Breast epithelium (tissue), 4 donors: ENCODE measurements around the gene HDAC3. TPM values are rescaled to one million over a fixed set of nuclear protein-coding genes. Genes with fewer than 3 reads are reported as not detected.

Experiments
- DNase-seq, 2 donors: peaks; one replicate each; pipeline ENCODE4 v3.0.0-alpha.2; 2019; ENCODE audit warnings: low spot score in 2 of 2
- H3K27ac ChIP-seq, 2 donors: fragments of 200-600 bp; sonication (generic) in 1 of 2; one replicate each; pipeline ENCODE4 v1.5.1; 2016 to 2019; ENCODE audit warnings: mild to moderate bottlenecking in 1 of 2
- H3K27me3 ChIP-seq, 2 donors: fragments of 200-600 bp; sonication (generic) in 1 of 2; one replicate each; pipeline versions ENCODE4 v1.5.1 to v1.6.0; 2017 to 2019; ENCODE audit warnings: control low read depth in 1 of 2, mild to moderate bottlenecking in 1 of 2
- H3K36me3 ChIP-seq: fragments of 200-600 bp; one replicate; pipeline ENCODE4 v1.5.1; 2019
- H3K4me1 ChIP-seq, 2 donors: fragments of 200-600 bp; sonication (generic); one replicate each; pipeline ENCODE4 v1.5.1; 2016 to 2019; ENCODE audit warnings: control low read depth in 1 of 2
- H3K4me3 ChIP-seq, 3 donors: fragments of 200-600 bp; sonication (generic); 1 replicate in 2 of 3; 2 replicates in 1 of 3; pipeline ENCODE4 v1.5.1; 2016 to 2019; ENCODE audit warnings: mild to moderate bottlenecking in 3 of 3, moderate library complexity in 2 of 3
- H3K9me3 ChIP-seq, 2 donors: fragments of 200-600 bp; sonication (generic) in 1 of 2; one replicate each; pipeline ENCODE4 v1.5.1; 2016 to 2019; ENCODE audit warnings: control low read depth in 1 of 2
- POLR2A ChIP-seq: fragments of 450-650 bp; IDR thresholded peaks from one replicate; pipeline ENCODE4 v1.6.1; 2016; ENCODE audit warnings: antibody characterized with exemption, mild to moderate bottlenecking, moderate library complexity
- POLR2AphosphoS5 ChIP-seq, 3 donors: sonication (generic); formaldehyde crosslinking; IDR thresholded peaks; one replicate each; pipeline ENCODE4 v1.6.1; 2017; ENCODE audit warnings: antibody characterized with exemption in 3 of 3
- intact Hi-C: fragments of 100-400 bp; cut with DNase I; formaldehyde crosslinking; loops from one replicate; pipeline ENCODE4 v1.15.1; 2023; ENCODE audit warnings: low total_unique reads
- total RNA-seq, 3 donors: library from RNA; depleted of rRNA; stranded (reverse); fragments of >200 nt; gene quantifications; one replicate each; pipeline ENCODE4 v1.1.0, GENCODE V29; 2016
- TF ChIP-seq, protein P1 (sequence below), 3 donors: fragments of 450-650 bp; IDR thresholded peaks; one replicate each; pipeline ENCODE4 v1.5.1; 2016 to 2017; ENCODE audit warnings: antibody characterized with exemption in 3 of 3, mild to moderate bottlenecking in 3 of 3, moderate library complexity in 3 of 3

HDAC3 gene
- total RNA-seq, 3 donors from 2014 or later, result 50.2 to 52.5 (median 52.1) TPM

- Histone ChIP-seq H3K9me3 (no peaks in the 10 kb centered on the region), H3K36me3 (no peaks in the 10 kb centered on the region), H3K27ac (no peak overlapping the region), H3K27me3 (no peaks in the 10 kb centered on the region), H3K4me1 (peaks cover 9 to 10% of the 10 kb centered on the region in 2 donors), H3K4me3 (no peak overlapping the region)
- no peak for TF ChIP-seq POLR2A
- TF ChIP-seq POLR2AphosphoS5 (IDR thresholded peaks at IDR 0.05), result no peak
- TF ChIP-seq, protein P1, sequence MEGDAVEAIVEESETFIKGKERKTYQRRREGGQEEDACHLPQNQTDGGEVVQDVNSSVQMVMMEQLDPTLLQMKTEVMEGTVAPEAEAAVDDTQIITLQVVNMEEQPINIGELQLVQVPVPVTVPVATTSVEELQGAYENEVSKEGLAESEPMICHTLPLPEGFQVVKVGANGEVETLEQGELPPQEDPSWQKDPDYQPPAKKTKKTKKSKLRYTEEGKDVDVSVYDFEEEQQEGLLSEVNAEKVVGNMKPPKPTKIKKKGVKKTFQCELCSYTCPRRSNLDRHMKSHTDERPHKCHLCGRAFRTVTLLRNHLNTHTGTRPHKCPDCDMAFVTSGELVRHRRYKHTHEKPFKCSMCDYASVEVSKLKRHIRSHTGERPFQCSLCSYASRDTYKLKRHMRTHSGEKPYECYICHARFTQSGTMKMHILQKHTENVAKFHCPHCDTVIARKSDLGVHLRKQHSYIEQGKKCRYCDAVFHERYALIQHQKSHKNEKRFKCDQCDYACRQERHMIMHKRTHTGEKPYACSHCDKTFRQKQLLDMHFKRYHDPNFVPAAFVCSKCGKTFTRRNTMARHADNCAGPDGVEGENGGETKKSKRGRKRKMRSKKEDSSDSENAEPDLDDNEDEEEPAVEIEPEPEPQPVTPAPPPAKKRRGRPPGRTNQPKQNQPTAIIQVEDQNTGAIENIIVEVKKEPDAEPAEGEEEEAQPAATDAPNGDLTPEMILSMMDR (IDR thresholded peaks at IDR 0.05), result no peak
- intact Hi-C loops, result no loop called here
- no peak for DNase-seq
Measured at GRCh38 chr5:141640051-141640415, 3.4 kb upstream of the HDAC3 start.

DNA sequence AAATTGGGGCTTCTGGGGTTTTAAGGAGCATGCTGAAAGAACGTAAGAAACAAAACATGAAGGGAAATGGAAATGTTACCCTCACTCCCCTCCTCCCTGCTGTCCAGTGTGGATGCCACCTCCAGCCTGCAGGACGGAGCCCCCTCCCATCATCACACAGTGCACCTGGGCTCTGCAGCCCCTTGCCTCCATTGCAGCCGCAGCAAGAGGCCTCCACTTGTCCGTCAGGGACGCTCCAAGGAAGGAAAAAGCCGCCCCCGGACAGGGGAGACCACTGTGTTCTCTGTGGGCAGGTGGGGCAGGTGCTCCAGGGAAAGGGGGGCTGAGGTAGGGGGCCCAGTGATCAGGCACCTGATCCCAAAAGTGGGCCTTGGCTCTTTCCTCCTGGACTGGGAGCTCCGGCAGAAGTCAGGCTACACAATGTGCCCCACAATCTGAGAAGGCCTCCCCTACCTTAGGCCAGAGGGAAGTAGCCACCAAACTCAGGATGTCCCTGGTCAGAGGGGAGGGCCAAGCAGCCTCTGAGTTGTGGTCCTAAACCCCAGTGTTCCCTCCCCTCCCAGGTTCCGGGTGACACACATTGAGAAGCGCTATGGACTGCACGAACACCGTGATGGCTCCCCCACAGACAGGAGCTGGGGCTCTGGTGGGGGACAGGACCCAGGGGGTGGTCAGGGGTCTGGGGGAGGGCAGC lies 2.9 kb upstream of the HDAC3 start:
- Histone ChIP-seq H3K27me3 (no peaks in the 10 kb centered on the region), H3K9me3 (no peaks in the 10 kb centered on the region), H3K4me3 (no peak overlapping the region), H3K36me3 (no peaks in the 10 kb centered on the region), H3K4me1 (peaks cover 9 to 15% of the 10 kb centered on the region in 2 donors), H3K27ac (no peak overlapping the region)
- no peak for DNase-seq
- TF ChIP-seq, protein P1 (IDR thresholded peaks at IDR 0.05), result no peak
- TF ChIP-seq POLR2AphosphoS5 (IDR thresholded peaks at IDR 0.05) (no peak), POLR2A (no peak)
- intact Hi-C loops, result no loop called here

DNA sequence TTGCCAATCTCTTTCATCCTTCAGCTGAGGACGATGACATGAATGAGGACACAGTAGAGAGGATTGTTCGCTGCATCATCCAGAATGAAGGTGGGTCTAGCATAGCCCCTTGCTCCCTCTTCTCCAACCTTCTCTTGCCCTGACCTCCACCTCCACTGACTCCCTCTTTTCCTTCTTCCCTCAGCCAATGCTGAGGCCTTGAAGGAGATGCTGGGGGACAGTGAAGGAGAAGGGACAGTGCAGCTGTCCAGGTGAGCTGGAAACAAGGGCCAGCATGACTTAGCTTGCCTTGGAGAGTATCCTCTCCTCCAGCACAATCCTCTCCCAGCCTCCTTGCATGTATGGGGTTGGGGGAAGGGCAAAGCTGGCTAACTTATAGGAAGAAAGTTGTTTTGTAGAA lies 2.1 kb upstream of the HDAC3 start:
- TF ChIP-seq, protein P1 (IDR thresholded peaks at IDR 0.05), result no peak
- no peak for TF ChIP-seq POLR2AphosphoS5 (IDR thresholded peaks at IDR 0.05)
- TF ChIP-seq POLR2A, result no peak
- H3K36me3 ChIP-seq, result no peaks in the 10 kb centered on the region
- no peak overlapping the region for H3K27ac ChIP-seq
- H3K4me3 ChIP-seq, result no peak overlapping the region
- no peak for DNase-seq
- H3K9me3 ChIP-seq, result no peaks in the 10 kb centered on the region
- H3K27me3 ChIP-seq, result no peaks in the 10 kb centered on the region
- intact Hi-C loops, result no loop called here
- H3K4me1 ChIP-seq, result peaks cover 9 to 19% of the 10 kb centered on the region in 2 donors

DNA sequence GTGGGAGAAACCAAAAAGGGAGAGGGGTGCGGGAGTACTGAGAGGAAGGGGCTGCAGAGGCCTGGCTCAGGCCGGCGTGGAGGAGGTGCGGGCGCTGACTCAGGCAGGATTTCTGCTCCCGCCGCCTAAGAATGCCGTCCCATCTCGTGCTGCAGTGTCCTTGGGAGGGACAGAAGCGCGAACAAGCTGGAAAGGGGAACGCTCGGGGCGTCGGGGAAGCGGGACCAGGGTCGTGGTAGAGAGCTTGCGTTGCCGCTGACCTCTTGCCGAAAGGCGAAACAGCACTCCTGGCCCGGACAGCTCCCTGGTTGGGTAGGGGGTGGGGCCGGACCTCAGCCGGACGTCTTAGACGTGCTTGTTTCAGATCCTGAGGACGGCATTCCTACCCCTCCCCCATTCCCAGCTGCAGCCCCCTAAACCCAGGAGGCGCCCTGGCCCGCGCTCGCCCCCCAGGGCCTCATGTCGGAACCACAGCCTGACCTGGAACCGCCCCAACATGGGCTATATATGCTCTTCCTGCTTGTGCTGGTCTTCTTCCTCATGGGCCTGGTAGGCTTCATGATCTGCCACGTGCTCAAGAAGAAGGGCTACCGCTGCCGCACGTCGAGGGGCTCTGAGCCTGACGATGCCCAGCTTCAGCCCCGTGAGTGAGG lies 1.2 kb upstream of the HDAC3 start:
- Histone ChIP-seq H3K27me3 (no peaks in the 10 kb centered on the region), H3K9me3 (no peaks in the 10 kb centered on the region), H3K27ac (peak overlapping the region in 1 of 2 donors; percentile 91), H3K4me3 (peak overlapping the region; percentile 57 to 98 (median 85)), H3K36me3 (no peaks in the 10 kb centered on the region), H3K4me1 (peaks cover 9 to 19% of the 10 kb centered on the region in 2 donors)
- DNase-seq, result peak; percentile 36 to 64
- intact Hi-C loops, result no loop called here
- TF ChIP-seq, protein P1 (IDR thresholded peaks at IDR 0.05), result no peak
- no peak for TF ChIP-seq POLR2A

GRCh38 chr5:141637123-141637766 lies 596 bp upstream of the HDAC3 start:
- TF ChIP-seq, protein P1 (IDR thresholded peaks at IDR 0.05), result no peak
- no peak for TF ChIP-seq POLR2AphosphoS5 (IDR thresholded peaks at IDR 0.05)
- TF ChIP-seq POLR2A, result no peak
- Histone ChIP-seq H3K9me3 (no peaks in the 10 kb centered on the region), H3K36me3 (no peaks in the 10 kb centered on the region), H3K27ac (peak overlapping the region; percentile 61 to 91), H3K4me3 (peak overlapping the region; percentile 57 to 98 (median 85)), H3K4me1 (peaks cover 9 to 19% of the 10 kb centered on the region in 2 donors), H3K27me3 (no peaks in the 10 kb centered on the region)
- no peak for DNase-seq
- intact Hi-C loops, result no loop called here
